COLO668 (cell line): ENCODE results near the gene CD248.
"Not testable (repeated sequence)": the region's sequence is repeated elsewhere in the genome, so short reads cannot be mapped to it uniquely, and the experiment has no call there.

Experiments used
- DNase-seq: peaks from one replicate; lab custom pipeline; 2025; ENCODE audit not compliant: unreplicated experiment; lab: John Stamatoyannopoulos, UW

CD248 gene

DNA sequence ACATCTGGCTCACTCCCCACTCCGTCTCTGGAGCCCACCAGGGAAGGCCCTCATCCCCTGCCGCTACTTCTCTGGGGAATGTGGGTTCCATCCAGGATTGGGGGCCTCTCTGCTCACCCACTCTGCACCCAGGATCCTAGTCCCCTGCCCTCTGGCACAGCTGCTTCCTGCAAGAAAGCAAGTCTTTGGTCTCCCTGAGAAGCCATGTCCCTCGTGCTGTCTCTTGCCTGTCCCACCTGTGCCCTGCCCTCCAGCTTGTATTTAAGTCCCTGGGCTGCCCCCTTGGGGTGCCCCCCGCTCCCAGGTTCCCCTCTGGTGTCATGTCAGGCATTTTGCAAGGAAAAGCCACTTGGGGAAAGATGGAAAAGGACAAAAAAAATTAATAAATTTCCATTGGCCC lies 39.8 kb downstream of the CD248 start:
- not testable (repeated sequence) for DNase-seq

- DNase-seq: not testable (repeated sequence)
Observed at GRCh38 chr11:66276619-66277018, 40.2 kb downstream of the CD248 start.

DNA sequence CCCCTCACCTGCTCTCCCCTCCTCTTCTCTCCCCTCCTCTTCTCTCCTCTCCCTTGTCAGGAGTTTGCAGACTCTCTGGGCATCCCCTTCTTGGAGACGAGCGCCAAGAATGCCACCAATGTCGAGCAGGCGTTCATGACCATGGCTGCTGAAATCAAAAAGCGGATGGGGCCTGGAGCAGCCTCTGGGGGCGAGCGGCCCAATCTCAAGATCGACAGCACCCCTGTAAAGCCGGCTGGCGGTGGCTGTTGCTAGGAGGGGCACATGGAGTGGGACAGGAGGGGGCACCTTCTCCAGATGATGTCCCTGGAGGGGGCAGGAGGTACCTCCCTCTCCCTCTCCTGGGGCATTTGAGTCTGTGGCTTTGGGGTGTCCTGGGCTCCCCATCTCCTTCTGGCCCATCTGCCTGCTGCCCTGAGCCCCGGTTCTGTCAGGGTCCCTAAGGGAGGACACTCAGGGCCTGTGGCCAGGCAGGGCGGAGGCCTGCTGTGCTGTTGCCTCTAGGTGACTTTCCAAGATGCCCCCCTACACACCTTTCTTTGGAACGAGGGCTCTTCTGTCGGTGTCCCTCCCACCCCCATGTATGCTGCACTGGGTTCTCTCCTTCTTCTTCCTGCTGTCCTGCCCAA lies 40.7 kb downstream of the CD248 start:
- no peak for DNase-seq

- DNase-seq: no peak
Observed at GRCh38 chr11:66275396-66275795, 41.4 kb downstream of the CD248 start.

GRCh38 chr11:66274219-66274618 lies 42.6 kb downstream of the CD248 start:
- DNase-seq: no peak

- no peak for DNase-seq
Observed at GRCh38 chr11:66272596-66272995, 44.2 kb downstream of the CD248 start.

DNA sequence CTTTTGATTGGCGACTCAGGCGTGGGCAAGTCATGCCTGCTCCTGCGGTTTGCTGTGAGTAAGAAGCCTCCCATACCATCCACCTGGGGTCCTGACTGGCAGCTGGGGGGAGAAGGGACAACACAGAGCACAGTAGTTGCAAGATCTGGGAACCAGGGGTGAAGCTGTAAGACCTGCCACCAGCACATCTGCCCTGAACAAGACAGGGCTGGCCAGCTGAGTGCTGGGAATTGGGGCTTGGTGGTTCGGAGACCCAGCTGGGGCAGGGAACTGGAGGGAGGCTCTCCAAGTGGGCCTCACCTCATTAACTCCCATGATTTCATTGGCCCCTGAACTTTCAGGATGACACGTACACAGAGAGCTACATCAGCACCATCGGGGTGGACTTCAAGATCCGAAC lies 45.0 kb downstream of the CD248 start:
- DNase-seq: no peak

- DNase-seq: peak; percentile 34
Observed at GRCh38 chr11:66268952-66269905, 47.6 kb downstream of the CD248 start.

- DNase-seq: peak; percentile 99
Observed at GRCh38 chr11:66268244-66268951, 48.4 kb downstream of the CD248 start, which contains the start of gene RAB1B. TSS of gene RAB1B (plus strand) at chr11:66268639. CDS start at chr11:66268680, 41 bp downstream.

DNA sequence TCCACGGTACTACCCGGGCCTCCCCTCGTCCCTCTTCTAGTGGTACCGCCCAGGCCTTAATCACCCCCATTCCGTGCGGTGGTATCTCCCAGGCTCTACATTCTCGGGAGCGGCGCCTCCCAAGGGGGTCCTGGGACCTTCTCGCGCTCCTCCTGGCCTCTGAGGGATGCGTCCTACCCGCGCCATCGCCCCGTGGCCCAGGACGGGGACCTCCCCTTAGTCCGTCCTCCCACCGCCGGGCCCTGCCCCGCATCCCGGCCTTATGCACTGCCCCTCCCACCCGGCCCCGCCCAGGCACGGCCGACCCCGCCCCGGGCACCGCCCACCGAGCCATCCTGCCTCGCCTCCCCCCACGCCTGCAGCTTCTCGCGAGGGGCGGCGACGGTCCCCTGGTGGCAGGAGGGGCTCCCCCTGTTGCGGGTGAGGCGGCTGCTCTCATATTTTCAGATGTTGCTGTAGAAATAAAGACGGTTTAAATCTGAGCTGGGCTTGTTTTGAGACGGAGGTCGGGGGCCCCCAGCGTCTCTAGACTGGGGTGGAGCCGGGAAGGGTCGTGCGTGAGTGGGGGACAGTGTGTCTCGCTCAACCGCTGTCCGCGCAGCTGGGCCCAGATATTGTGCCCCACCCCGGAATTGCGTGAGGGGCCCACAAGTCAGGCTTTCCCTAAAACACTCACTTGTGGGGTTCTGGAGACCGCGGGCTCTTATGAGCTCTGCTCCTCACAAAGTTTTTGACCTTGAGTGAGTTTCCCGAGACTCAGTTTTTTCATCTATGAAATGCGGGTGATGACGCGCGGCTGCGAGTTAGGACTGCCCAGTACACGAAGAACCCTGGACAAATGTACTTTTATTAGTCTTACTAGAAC lies 49.2 kb downstream of the CD248 start:
- peak; percentile 79 for DNase-seq

DNA sequence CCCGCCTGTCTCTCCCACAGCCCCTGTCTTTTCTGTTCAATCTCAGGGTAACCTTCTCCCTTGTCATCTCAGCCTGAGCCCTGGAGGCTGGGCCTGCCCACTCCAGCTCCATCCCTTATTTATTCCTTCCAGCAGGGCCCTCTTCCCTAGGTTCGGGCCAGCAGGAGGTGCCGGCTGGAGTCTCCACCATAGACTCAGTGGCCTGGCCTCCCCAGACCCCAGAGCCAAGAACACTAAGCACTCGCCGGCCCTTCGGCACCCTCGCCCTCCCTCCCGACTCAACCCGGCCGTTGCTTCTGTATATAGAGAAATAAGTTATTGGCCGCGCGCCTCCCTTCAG lies 49.8 kb downstream of the CD248 start:
- DNase-seq: no peak

- no peak for DNase-seq
Observed at GRCh38 chr11:66266378-66267038, 50.3 kb downstream of the CD248 start.

DNA sequence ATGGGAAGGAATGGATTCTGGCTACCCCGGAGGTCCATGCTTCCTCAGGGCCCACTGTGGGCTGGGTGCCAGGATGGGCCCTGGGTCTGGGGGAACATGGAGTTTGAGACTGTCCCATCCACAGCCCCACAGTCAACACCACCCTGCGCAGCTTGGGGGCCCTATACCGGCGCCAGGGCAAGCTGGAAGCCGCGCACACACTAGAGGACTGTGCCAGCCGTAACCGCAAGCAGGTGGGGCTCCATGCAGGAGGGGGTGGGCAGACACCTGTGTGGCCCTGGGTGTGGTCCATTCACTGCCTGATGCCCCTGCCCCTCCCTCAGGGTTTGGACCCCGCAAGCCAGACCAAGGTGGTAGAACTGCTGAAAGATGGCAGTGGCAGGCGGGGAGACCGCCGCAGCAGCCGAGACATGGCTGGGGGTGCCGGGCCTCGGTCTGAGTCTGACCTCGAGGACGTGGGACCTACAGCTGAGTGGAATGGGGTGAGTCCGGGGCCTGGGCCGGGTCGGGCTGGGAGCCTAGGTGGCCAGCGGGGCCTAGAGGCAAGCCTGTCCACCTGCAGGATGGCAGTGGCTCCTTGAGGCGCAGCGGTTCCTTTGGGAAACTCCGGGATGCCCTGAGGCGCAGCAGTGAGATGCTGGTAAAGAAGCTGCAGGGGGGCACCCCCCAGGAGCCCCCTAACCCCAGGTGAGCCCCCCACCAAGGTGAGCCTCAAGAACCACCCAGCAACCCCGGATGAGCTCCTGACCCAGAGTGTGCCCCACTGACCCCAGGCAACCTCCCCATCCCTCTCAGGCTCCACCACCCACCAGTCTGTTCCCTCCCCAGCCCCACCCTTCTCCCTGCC lies 51.1 kb downstream of the CD248 start:
- DNase-seq: no peak

DNA sequence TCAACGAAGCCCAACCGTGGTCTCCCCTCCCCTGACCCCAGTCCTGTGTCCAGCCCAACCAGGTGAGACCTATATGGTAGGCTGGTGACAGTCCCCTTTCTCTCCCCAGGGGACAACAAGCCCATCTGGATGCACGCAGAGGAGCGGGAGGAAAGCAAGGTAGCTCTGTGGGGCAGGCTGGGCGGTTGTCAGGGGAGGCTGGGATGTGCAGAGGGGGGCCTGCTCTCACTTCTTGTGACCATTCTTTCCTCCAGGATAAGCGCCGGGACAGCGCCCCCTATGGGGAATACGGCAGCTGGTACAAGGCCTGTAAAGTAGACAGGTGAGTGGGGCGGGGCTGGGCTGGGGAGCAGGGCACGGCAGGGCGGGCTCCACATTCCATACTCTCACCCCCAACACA lies 51.9 kb downstream of the CD248 start:
- peak; percentile 41 for DNase-seq
